Left ventricle myocardium inferior (tissue), 1 donor: ENCODE data around the gene RNF182. TPM values are rescaled to one million over a fixed set of nuclear protein-coding genes. Genes with fewer than 3 reads are reported as not detected.
"Not testable (repeated sequence)": the region's sequence is repeated elsewhere in the genome, so short reads cannot be mapped to it uniquely, and the experiment has no call there.

ENCODE experiments used
- DNase-seq: peaks from one replicate; pipeline ENCODE4 v3.0.0-alpha.2; 2020
- H3K27ac ChIP-seq: fragments of 200-600 bp; replicated peaks from 2 replicates; pipeline ENCODE4 v1.8.0; 2021
- H3K27me3 ChIP-seq: fragments of 200-600 bp; 2 replicates; pipeline ENCODE4 v1.8.0; 2021; ENCODE audit warnings: low read depth
- H3K36me3 ChIP-seq: fragments of 200-600 bp; 2 replicates; pipeline ENCODE4 v1.8.0; 2021
- H3K4me1 ChIP-seq: fragments of 200-600 bp; 2 replicates; pipeline ENCODE4 v1.8.0; 2021
- H3K4me3 ChIP-seq: fragments of 200-600 bp; 2 replicates; pipeline ENCODE4 v1.8.0; 2021; ENCODE audit warnings: mild to moderate bottlenecking, moderate library complexity
- H3K9me3 ChIP-seq: fragments of 200-600 bp; replicated peaks from 2 replicates; pipeline ENCODE4 v1.8.0; 2021
- CTCF ChIP-seq: fragments of 200-600 bp; IDR thresholded peaks from 2 replicates; pipeline ENCODE4 v1.8.0; 2021; ENCODE audit warnings: antibody characterized with exemption, mild to moderate bottlenecking, borderline replicate concordance
- intact Hi-C: fragments of 100-400 bp; cut with micrococcal nuclease; formaldehyde crosslinking; loops from one replicate; pipeline ENCODE4 v1.11.0; 2022
- total RNA-seq: library from RNA; stranded (reverse); fragmentation: NEBNext Ultra II Directional; extraction: Animal tissue kit (Norgen Biotek cat#: 25700); gene quantifications from one replicate; pipeline ENCODE4 v1.2.1, GENCODE V29; 2021
- donor health status: DM: no; HTN: yes; CAD: no; lungs with severe emphysema.

RNF182 gene
- total RNA-seq, 1 donor from 2014 or later = not detected

- H3K4me1 ChIP-seq = no peaks in the 10 kb centered on the region
- H3K4me3 ChIP-seq = no peak overlapping the region
- no peak overlapping the region for H3K27ac ChIP-seq
- intact Hi-C loops = no loop called here
- no peak for DNase-seq
- peaks cover 61% of the 10 kb centered on the region for H3K27me3 ChIP-seq
- no peaks in the 10 kb centered on the region for H3K9me3 ChIP-seq
- H3K36me3 ChIP-seq = no peaks in the 10 kb centered on the region
- TF ChIP-seq CTCF = no peak
These were observed 87.7 kb downstream of the RNF182 start for GRCh38 chr6:14012313-14013030.

GRCh38 chr6:14015964-14016363, 91.2 kb downstream of the RNF182 start:
- intact Hi-C loops = no loop called here
- DNase-seq = no peak

GRCh38 chr6:14016432-14016831, 91.7 kb downstream of the RNF182 start:
- no peaks in the 10 kb centered on the region for H3K4me1 ChIP-seq
- no peak for TF ChIP-seq CTCF
- intact Hi-C loops = no loop called here
- no peaks in the 10 kb centered on the region for H3K36me3 ChIP-seq
- H3K27ac ChIP-seq = no peak overlapping the region
- DNase-seq = no peak
- no peak overlapping the region for H3K4me3 ChIP-seq
- no peaks in the 10 kb centered on the region for H3K9me3 ChIP-seq
- peaks cover 27% of the 10 kb centered on the region for H3K27me3 ChIP-seq

More at GRCh38 chr6:14015964-14016363, 91.2 kb downstream of the RNF182 start:
- H3K27me3 ChIP-seq = peaks cover 30% of the 10 kb centered on the region
- no peaks in the 10 kb centered on the region for H3K36me3 ChIP-seq
- no peaks in the 10 kb centered on the region for H3K4me1 ChIP-seq
- no peaks in the 10 kb centered on the region for H3K9me3 ChIP-seq
- no peak overlapping the region for H3K27ac ChIP-seq
- no peak for TF ChIP-seq CTCF
- H3K4me3 ChIP-seq = no peak overlapping the region

GRCh38 chr6:14016935-14017625, 92.3 kb downstream of the RNF182 start:
- Histone ChIP-seq H3K27me3 (peaks cover 27% of the 10 kb centered on the region), H3K4me3 (no peak overlapping the region), H3K9me3 (no peaks in the 10 kb centered on the region), H3K27ac (no peak overlapping the region), H3K4me1 (no peaks in the 10 kb centered on the region), H3K36me3 (no peaks in the 10 kb centered on the region)
- TF ChIP-seq CTCF = no peak
- intact Hi-C loops = no loop called here
- no peak for DNase-seq

GRCh38 chr6:14017626-14018475, 93.1 kb downstream of the RNF182 start:
- intact Hi-C loops = no loop called here
- no peaks in the 10 kb centered on the region for H3K36me3 ChIP-seq

GRCh38 chr6:14018559-14018958, 93.8 kb downstream of the RNF182 start:
- peaks cover 25% of the 10 kb centered on the region for H3K27me3 ChIP-seq
- intact Hi-C loops, H3K27ac ChIP-seq, H3K36me3 ChIP-seq, H3K4me1 ChIP-seq, H3K9me3 ChIP-seq, DNase-seq, H3K4me3 ChIP-seq: not testable (repeated sequence)

More at GRCh38 chr6:14017626-14018475, 93.1 kb downstream of the RNF182 start:
- TF ChIP-seq CTCF = no peak
- peaks cover 27% of the 10 kb centered on the region for H3K27me3 ChIP-seq
- H3K27ac ChIP-seq = no peak overlapping the region
- H3K9me3 ChIP-seq = no peaks in the 10 kb centered on the region
- no peaks in the 10 kb centered on the region for H3K4me1 ChIP-seq
- no peak for DNase-seq
- H3K4me3 ChIP-seq = no peak overlapping the region
